ENCODE measurements around the gene ZNF639.

ZNF639 gene

DNA sequence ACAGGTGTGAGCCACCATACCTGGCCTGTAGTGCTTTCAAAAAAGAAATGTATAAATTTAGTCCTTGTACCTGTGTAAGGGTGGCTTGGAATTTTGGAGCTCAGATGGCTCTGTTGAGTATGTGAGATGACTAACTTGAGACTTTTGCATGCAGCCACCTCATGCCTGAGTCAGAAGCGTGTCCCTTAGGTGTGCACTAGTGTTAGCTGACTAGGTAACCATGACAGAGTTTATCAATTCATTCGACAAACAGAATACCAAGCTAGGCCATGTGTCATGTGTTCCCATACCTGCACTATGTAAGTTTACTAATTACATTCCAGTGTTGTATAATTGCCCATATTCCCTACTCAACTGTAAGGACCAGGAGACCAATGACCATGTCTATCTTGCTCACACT lies 4.0 kb upstream of the ZNF639 start:
- DNase-seq (ENCODE audit: low read depth in 2 of 2) = no peak

DNA sequence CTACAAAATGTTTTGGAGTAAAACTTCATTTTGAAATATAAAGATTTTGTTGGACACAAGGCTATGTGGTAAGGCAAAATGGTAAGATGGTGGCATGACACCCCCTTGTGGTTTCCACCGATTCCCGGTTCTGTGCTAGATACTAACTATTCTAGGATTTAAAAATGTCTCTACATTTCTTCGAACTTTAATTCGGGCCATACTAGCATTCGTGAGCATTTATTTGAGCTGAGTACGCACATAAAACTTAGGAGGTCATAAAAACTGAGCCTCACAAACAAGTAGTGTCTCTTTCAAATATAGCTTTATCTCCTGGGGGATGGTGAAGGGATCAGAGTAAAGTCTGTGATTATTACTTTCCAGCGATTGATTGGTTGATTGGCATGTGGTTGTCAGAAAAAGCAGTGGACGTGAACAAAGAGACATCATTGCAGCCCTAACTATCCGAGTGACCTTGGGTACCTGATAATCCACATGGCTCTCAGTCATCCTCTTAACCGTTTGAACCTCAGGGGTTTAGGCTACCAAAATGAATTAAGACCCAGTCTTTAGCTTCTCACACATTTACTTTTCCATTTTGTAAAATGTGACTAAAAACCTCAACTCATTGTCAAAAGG lies 1.1 kb upstream of the ZNF639 start:
- DNase-seq (ENCODE audit: low read depth in 2 of 2) = peak in 1 of 2 experiments; percentile 16

DNA sequence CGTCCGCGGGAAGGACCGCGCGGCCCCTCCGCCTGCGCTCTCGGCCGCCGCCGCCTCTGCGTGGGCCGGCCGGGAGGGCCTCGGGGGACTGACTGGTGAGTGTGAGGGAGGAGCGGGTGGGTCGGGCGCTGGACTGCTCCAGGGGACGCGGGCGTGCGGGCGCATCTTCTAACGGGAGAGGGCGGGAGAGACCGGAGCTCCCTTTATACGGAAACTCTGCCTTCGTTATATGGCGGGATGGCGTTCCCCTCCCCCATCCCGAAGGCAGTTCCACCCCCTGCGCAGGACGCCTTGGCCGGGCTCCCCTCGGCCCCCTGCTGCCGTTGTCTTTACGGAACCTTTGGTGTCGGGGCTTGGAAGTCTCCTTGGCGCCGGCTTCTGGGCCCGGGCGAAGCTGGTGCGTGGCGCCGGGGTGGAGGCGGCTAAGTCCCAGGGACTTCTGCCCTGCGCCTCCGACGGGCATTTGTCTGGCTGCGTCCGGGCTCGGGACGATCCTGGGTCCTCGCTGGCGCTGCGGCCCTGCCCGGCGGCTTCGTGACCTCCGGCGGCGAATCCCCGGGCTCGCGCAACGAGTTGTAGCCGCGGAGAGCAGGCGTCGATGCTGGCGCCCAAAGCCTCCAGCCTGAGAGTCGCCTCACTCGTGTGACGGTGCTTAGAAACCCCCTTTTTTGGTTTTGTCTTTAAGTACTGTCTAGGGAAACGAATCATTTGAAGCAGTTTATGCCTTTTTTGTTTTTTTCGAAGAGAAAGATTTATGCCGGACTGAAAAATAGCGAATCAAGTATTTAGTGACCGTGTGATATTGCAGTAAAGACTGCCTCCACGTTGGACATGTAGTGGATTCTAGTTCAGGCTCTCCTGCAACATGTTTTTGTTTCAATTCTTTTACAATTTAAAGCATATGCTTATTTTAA lies 623 bp downstream of the ZNF639 start:
- peak; percentile 26 to 45 for DNase-seq (ENCODE audit: low read depth in 2 of 2)

DNA sequence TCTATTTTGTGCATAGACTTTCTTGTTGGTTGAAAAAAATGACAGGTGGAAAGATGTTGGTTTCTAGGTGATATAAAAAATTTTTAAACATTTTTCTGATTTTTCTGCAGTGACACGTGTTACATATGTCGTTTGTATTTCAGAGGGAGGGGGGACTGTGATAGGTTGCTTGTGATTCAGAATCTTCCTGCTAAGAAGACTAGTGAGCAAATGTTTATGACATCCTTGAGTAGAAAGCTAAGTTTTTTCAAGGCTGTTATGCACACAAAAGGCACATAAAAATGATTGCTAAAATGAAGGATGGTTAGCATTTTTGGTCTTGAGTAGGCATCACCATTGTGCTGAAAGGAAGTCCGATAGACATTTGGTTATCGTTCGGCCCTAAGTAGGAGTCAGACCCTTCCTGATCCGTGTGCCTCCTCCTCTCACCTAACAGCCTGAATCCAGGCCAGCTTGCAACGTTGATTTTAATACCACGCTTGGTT lies 1.5 kb downstream of the ZNF639 start:
- no peak for DNase-seq (ENCODE audit: low read depth in 2 of 2)

DNA sequence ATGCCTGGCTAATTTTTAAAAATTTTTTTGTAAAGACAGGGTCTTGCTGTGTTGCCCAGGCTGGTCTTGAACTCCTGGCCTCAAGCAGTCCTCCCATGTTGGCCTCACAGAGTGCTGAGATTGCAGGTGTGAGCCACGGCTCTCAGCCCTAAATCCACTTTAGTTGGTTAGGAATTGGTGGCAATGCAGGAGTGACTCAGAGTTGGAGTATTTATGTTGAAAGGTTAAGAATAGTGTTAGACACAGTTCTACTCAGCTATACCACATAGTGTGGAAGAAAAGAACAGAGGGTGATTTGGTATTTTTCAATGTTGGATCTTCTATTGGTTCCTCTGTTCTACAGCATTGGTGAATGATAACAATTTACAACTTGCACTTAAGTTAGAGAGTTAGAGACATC lies 7.6 kb downstream of the ZNF639 start:
- DNase-seq (ENCODE audit: low read depth in 2 of 2) = no peak

DNA sequence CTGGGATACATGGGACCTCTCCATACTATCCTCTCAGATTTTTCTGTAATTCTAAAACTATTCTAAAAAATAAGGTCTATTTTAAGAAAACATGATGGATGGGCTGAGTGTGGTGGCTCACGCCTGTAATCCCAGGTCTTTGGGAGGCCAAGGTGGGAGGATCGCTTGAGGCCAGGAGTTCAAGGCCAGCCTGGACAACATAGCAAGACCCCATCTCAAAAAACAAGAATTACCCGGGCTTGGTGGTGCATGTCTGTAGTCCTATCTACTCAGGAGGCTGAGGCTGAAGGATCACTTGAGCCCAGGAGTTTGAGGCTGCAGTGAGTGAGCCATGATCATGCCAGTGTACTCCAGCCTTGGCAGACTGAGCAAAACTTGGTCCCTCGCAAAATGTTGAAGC lies 9.4 kb downstream of the ZNF639 start:
- DNase-seq (ENCODE audit: low read depth in 2 of 2) = no peak

DNA sequence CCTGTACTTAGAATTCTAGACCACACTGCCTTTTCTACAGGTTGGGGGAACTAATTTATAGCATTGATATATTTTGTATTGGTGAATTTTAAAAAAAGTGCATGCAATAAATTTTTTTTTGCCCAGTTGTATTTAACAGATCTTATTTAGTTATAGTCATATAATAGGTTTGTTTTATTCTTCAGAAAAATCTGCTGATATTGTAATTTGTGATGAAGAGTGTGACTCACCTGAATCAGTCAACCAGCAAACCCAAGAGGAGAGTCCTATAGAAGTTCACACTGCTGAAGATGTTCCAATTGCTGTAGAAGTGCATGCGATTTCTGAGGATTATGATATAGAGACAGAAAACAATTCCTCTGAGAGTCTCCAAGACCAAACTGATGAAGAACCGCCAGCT lies 10.3 kb downstream of the ZNF639 start:
- no peak for DNase-seq (ENCODE audit: low read depth in 2 of 2)

DNA sequence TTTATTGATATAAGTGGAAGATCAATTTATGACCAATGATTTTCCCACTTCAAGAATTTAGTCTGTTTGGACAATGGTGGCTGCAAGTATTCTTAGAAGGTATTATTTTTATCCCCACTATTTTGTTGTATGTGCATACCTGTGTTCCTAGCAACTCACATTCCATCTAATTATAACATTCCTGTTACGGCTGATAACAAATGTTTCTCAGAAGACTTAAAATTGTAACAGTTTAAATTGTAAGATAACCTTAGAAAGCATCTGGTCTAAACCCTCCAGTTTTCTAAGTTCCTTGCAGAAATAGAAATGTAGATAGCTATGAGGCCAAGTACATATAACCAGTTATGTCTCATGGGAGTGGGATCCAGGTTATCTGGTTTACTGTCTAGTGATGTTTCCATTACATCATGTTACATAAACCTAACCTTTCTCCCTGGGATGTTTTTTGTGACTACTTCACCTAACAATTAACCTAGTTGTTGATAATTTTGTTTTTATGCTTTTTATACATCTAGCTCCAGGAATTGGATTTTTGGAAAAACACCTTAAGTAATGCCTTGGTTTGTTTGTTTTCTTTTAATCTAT lies 13.6 kb downstream of the ZNF639 start:
- DNase-seq (ENCODE audit: low read depth in 2 of 2) = no peak

DNA sequence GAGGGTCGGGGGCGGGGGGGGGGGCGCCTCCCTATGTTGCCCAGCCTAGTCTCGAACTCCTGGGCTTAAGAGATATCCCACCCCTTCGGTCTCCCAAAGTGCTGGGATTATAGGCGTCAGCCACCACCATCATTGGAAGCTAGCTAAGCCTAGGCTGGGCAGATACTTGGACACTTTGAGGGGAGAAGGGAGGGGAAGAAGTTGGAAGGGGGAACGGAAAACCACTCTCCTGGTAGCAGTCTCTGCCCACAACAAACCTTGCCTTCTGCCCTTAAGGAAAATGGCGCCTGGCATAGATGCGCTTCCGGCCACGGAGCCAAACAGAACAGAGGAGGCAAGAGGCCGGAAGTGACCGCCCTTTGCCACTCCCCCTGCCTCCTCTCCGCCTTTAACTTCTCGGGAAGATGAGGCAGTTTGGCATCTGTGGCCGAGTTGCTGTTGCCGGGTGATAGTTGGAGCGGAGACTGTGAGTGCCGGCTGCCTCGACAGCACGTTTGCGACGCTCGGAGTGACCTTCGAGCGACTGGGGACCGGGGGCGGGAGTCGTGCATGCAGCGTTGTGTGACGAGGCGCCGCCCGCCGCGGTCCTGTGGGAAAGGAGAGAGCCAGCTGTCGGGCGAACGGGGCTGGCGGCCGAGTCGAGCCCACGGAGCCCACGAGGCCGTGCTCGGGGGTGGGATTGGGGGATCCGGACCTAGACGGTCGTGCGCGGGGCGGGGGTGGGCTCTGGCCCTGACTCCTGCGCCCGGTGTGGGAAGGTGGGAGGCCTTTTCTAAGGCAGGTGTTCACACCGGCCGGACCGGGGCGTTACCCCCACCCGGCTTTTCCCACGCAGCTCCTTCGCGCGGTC lies 24.7 kb downstream of the ZNF639 start, which contains the start of gene MFN1:
MFN1 (plus strand) TSS at position 365 of the 850 bp plus-strand sequence. CDS start 1,143 bp downstream, outside the sequence.
- peak; percentile 91 for DNase-seq (ENCODE audit: low read depth in 2 of 2)

DNA sequence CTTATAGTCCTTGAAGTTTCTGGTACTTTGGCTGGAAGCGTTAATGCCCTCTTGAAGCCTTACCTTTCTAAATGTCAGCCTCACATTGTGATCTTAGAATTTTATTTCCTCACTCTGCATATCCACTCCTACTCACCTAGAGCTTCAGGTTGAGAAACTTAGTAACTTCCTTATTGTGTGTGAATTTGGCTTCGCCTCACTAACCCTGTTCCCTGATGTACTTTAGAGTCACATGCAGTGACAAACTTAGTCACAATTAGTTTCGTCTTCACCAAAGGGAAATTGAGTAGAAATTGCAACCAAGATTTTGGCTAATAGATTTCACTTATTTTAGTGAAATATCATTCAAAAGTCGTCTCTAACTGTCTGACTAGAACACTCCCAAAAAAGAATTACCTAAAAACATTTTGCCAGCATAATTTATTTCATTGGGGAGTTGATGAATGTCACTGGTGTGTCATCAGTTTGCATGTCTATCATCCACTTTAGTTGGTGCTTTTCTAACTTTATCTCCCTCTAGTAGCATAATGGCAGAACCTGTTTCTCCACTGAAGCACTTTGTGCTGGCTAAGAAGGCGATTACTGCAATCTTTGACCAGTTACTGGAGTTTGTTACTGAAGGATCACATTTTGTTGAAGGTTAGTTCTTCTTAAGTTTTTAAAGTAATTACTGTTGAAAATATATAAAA lies 25.6 kb downstream of the ZNF639 start:
- DNase-seq (ENCODE audit: low read depth in 2 of 2) = no peak

DNA sequence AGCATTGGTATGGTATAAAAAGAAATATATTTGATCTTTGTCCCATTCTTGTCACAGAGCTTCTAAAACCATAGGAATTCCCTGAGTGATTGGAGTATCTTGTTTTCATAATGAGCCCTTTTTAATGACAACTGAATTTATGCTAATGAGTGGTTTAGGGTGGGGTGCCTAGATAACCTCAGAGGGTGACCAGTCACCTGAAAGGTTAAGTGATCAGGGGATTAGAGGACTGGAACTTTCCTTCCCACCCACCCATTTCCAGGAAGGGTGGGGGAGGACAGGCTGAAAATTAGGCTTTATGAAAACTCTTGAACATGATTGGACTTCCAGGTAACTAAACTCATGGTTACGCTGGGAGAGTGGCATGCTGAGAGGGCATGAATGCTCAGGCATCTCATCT lies 33.2 kb downstream of the ZNF639 start:
- DNase-seq (ENCODE audit: low read depth in 2 of 2) = no peak

DNA sequence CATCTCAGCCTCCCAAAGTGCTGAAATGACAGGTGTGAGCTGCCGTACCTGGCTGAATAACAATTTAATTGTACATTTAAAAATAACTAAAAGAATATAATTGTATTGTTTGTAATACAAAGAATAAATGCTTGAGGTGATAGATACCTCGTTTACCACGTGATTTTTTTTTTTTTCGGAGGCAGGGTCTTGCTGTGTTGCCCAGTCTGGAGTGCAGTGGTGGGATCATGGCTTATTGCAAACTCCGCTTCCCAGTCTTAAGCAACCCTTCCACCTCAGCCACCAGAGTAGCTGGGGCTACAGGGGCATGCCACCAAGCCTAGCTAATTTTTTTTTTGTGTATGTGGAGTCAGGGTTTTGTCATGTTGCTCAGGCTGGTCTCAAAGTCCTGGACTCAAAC lies 40.5 kb downstream of the ZNF639 start:
- no peak for DNase-seq (ENCODE audit: low read depth in 2 of 2)

DNA sequence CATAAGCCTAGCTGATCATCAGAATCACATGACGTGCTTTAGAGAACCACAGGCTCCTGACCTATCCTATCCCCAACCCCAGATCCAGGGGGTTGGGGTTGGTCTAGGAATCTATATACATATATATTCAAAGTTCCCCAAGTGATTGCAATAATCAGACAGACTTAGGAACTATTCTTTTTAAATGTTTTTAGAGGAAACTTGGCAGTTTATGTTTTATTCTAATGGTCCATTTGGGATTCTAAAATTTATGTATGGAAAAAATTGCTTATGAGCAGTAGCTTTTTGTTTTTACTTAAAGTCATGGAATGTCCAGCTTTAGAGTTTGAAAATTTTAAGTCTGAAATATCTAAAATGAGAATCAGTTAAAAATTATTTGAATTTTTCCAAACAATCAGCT lies 46.8 kb downstream of the ZNF639 start:
- no peak for DNase-seq (ENCODE audit: low read depth in 2 of 2)

DNA sequence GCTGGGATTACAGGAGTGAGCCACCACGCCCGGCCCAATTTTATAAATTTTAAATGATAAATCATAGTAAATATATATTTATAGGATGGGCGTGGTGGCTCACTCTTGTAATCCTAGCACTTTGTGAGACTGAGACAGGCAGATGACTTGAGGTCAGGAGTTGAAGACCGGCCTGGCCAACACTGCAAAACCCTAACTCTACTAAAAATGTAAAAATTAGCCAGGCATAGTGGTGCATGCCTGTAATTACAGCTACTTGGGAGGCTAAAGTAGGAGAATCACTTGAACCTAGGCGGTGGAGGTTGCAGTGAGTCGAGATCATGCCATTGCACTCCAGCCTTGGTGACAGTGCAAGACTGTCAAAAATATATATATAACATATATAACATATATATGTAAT lies 51.1 kb downstream of the ZNF639 start:
- DNase-seq (ENCODE audit: low read depth in 2 of 2) = no peak

DNA sequence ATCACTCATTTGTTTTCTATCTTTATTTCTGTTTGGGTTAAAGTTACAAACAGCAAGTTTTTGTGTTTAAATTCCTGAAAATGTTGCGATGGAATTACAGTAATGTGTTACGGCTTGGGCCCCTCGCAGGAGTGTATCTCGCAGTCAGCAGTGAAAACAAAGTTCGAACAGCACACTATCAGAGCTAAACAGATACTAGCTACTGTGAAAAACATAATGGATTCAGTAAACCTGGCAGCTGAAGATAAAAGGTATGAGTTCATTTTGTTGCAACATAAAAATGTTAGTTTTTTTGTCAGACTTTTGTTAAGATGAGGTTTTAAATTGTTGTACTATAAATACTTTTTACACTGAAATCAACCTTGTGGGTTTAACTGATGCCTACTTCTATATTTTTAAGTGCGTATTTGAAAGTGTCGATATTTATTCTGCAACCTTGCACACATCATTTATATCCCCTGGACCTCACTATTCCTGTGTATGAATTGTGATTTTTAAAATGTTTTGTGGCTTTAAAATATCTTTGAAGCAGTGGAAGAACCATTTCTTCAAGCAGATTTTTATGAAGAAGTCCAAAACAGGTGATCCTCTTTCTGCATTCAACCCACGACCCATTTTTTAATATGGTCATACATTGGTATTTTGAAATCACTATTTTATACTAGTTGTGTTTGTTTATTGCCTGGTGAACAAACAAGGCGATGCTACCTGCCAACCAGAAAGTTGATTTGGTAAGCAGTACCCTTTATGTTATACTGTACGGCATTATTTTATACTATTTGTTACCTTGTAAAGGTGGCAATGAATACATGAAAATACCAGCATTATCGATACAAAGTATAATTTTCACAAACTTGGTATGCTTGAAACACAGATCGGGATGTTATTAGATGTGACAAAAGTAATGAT lies 52.5 kb downstream of the ZNF639 start:
- DNase-seq (ENCODE audit: low read depth in 2 of 2) = no peak

DNA sequence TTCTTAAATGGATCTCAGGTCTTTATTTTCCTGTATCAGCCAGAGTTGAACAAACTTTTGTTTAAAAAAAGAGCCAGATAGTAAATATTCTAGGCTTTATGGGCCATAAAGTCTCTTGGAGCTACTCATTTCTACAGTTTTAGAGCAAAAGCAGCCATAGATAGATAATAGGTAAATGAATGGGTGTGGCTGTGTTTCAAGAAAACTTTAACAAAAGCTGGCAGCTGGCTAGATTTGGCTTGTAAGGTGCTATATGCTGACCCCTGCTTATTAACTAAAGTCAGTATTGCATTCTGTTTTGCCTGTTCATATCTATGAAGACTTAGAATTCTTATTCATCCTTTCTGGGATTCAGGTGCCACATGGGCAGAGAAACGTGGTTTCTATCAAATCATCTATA lies 53.6 kb downstream of the ZNF639 start:
- no peak for DNase-seq (ENCODE audit: low read depth in 2 of 2)

Measured in fibroblast of skin of left quadriceps (primary cell).